Vagina (tissue), 2 donors: Measurements from ENCODE around the gene GALNTL6. TPM values are rescaled to one million over a fixed set of nuclear protein-coding genes. Genes with fewer than 3 reads are reported as not detected.

Experiments used
- DNase-seq, 2 donors: peaks; one replicate each; pipeline ENCODE4 v3.0.0-alpha.2; 2017; ENCODE audit errors: extremely low spot score in 2 of 2
- H3K27ac ChIP-seq: fragments of 200-600 bp; sonication (generic); one replicate; pipeline ENCODE4 v1.5.1; 2019
- H3K27me3 ChIP-seq: fragments of 200-600 bp; sonication (generic); one replicate; pipeline ENCODE4 v1.5.1; 2019
- H3K36me3 ChIP-seq, 2 donors: fragments of 200-600 bp; sonication (generic); one replicate each; pipeline ENCODE4 v1.5.1; 2017 to 2019
- H3K4me1 ChIP-seq: fragments of 200-600 bp; sonication (generic); one replicate; pipeline ENCODE4 v1.5.1; 2019
- H3K4me3 ChIP-seq, 2 donors: fragments of 200-600 bp; sonication (generic); 1 replicate in 1 of 2; 2 replicates in 1 of 2; pipeline ENCODE4 v1.5.1; 2016 to 2019
- H3K9me3 ChIP-seq: fragments of 200-600 bp; sonication (generic); one replicate; pipeline ENCODE4 v1.5.1; 2019
- POLR2A ChIP-seq, 2 donors: fragments of 450-650 bp; IDR thresholded peaks; one replicate each; pipeline ENCODE4 v1.6.1; 2017; ENCODE audit warnings: antibody characterized with exemption in 2 of 2, mild to moderate bottlenecking in 2 of 2, moderate library complexity in 2 of 2
- POLR2AphosphoS5 ChIP-seq, 2 donors: sonication (generic); formaldehyde crosslinking; IDR thresholded peaks; one replicate each; pipeline ENCODE4 v1.9.0; 2017; ENCODE audit warnings: antibody characterized with exemption in 2 of 2, mild to moderate bottlenecking in 2 of 2, low read depth in 1 of 2; ENCODE audit not compliant: insufficient read depth in 1 of 2
- intact Hi-C: fragments of 100-400 bp; cut with DNase I; formaldehyde crosslinking; loops from one replicate; pipeline ENCODE4 v1.15.1; 2023
- total RNA-seq: library from RNA; depleted of rRNA; stranded (reverse); fragments of >200 nt; gene quantifications from one replicate; pipeline ENCODE4 v1.2.3, GENCODE V29; 2016
- TF ChIP-seq, protein P1 (sequence below), 3 experiments: fragments of 450-650 bp in 2 of 3; fragments of 200-600 bp in 1 of 3; sonication (generic) in 1 of 3; IDR thresholded peaks; one replicate each; pipeline ENCODE4 v1.5.1; 2017 to 2019; ENCODE audit warnings: antibody characterized with exemption in 3 of 3, mild to moderate bottlenecking in 2 of 3, moderate library complexity in 2 of 3

The GALNTL6 gene
- total RNA-seq, 1 donor from 2014 or later, result 0.74 TPM

DNA sequence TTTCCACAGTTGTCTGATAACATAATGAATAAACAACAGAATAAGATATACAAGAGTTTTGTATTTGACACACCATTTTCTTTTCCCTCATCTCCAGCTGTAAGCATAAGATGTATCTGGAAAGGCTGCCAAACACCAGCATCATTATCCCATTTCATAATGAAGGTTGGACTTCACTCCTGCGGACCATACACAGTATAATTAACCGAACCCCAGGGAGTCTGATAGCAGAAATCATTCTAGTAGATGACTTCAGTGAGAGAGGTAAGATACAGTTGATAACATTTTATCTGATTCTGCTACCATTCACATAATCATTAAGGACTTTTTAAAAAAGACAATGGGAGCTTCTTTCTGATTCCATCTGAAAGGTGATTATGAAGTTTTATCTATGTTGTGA is 535.2 kb downstream of the GALNTL6 start:
- intact Hi-C loops, result no loop called here
- Histone ChIP-seq H3K36me3 (no peaks in the 10 kb centered on the region), H3K27me3 (no peaks in the 10 kb centered on the region), H3K9me3 (no peaks in the 10 kb centered on the region), H3K27ac (no peak overlapping the region), H3K4me1 (no peaks in the 10 kb centered on the region), H3K4me3 (no peak overlapping the region)
- TF ChIP-seq POLR2A (IDR thresholded peaks at IDR 0.05) (no peak), POLR2AphosphoS5 (IDR thresholded peaks at IDR 0.05; ENCODE audit: insufficient read depth in 1 of 2, low read depth in 1 of 2) (no peak)
- TF ChIP-seq, protein P1, sequence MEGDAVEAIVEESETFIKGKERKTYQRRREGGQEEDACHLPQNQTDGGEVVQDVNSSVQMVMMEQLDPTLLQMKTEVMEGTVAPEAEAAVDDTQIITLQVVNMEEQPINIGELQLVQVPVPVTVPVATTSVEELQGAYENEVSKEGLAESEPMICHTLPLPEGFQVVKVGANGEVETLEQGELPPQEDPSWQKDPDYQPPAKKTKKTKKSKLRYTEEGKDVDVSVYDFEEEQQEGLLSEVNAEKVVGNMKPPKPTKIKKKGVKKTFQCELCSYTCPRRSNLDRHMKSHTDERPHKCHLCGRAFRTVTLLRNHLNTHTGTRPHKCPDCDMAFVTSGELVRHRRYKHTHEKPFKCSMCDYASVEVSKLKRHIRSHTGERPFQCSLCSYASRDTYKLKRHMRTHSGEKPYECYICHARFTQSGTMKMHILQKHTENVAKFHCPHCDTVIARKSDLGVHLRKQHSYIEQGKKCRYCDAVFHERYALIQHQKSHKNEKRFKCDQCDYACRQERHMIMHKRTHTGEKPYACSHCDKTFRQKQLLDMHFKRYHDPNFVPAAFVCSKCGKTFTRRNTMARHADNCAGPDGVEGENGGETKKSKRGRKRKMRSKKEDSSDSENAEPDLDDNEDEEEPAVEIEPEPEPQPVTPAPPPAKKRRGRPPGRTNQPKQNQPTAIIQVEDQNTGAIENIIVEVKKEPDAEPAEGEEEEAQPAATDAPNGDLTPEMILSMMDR (IDR thresholded peaks at IDR 0.05), result no peak
- DNase-seq, result no peak

DNA sequence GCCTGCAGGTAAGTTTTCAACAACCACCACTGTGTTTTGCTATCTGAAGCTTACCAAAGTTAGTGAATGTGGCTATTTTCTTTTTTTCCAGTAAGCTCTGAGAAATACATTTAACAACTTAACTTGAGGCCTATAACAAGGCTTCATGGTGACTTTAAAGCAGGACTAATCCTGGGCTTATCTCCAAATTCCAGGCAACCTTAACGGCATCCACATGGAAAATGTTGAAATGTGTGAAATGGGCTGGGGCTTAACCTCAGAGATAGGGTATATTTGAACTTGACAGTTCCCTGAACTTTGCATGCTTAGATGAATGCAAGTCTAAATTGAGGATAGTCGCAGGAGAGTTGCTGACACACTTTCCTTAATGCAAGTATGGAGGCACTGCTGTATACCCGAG is 539.2 kb downstream of the GALNTL6 start:
- no peaks in the 10 kb centered on the region for H3K4me1 ChIP-seq
- no peaks in the 10 kb centered on the region for H3K27me3 ChIP-seq
- intact Hi-C loops, result no loop called here
- no peak overlapping the region for H3K27ac ChIP-seq
- H3K36me3 ChIP-seq, result no peaks in the 10 kb centered on the region
- TF ChIP-seq, protein P1 (IDR thresholded peaks at IDR 0.05), result no peak
- TF ChIP-seq POLR2AphosphoS5 (IDR thresholded peaks at IDR 0.05; ENCODE audit: insufficient read depth in 1 of 2, low read depth in 1 of 2) (no peak), POLR2A (IDR thresholded peaks at IDR 0.05) (no peak)
- H3K9me3 ChIP-seq, result no peaks in the 10 kb centered on the region
- H3K4me3 ChIP-seq, result no peak overlapping the region
- DNase-seq, result no peak

DNA sequence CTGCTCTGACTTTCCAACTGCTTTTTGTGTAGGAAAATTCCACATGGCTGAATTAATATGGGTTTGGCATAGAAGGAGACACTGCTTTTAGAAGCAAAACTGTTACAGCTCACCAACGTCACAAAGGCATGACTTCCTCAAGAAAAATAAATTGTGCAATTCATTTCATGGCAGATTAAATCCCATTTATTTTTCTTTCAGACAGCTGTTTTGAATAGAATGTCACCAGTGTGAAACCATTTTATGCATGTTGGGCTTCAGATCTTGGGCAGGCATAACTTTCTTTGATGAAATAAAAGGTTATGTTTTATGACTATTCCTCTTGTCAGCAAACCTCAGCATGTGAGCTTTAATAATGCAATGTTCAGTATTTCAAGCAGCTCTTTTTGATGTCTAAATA is 542.8 kb downstream of the GALNTL6 start:
- Histone ChIP-seq H3K27me3 (no peaks in the 10 kb centered on the region), H3K27ac (no peak overlapping the region), H3K36me3 (no peaks in the 10 kb centered on the region), H3K4me3 (no peak overlapping the region), H3K4me1 (no peaks in the 10 kb centered on the region), H3K9me3 (no peaks in the 10 kb centered on the region)
- intact Hi-C loops, result no loop called here
- TF ChIP-seq POLR2AphosphoS5 (IDR thresholded peaks at IDR 0.05; ENCODE audit: insufficient read depth in 1 of 2, low read depth in 1 of 2) (peak in 1 of 2 donors; percentile 52), POLR2A (IDR thresholded peaks at IDR 0.05) (no peak)
- TF ChIP-seq, protein P1 (IDR thresholded peaks at IDR 0.05), result no peak
- DNase-seq, result no peak

DNA sequence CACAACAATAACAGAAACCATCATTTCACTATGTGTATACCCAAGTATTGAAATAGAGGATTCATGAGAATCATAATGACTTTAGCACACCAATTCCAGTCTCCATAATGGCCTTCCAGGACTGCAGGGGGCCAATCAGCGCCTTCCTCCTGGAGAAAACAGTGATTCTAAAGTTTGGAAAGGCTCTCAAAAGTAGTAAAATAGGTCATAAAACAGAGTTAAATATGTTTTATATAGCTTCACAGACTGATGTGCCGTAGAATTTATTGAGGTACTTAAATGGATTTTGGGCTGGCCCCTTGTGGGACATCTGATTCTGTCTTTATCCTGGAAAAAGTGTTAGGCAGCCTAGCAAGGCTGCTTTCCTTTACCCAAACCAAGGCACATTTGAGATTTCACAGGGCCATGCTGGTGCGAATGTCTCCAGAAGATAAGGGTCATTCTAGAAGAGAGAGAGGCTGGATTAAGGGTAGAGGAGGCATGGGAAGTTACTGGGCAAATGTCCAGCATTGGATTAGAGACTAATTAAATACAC is 543.9 kb downstream of the GALNTL6 start:
- Histone ChIP-seq H3K27ac (no peak overlapping the region), H3K27me3 (no peaks in the 10 kb centered on the region), H3K36me3 (no peaks in the 10 kb centered on the region), H3K4me1 (no peaks in the 10 kb centered on the region), H3K4me3 (no peak overlapping the region), H3K9me3 (no peaks in the 10 kb centered on the region)
- TF ChIP-seq POLR2AphosphoS5 (IDR thresholded peaks at IDR 0.05; ENCODE audit: insufficient read depth in 1 of 2, low read depth in 1 of 2) (no peak), POLR2A (IDR thresholded peaks at IDR 0.05) (no peak)
- TF ChIP-seq, protein P1 (IDR thresholded peaks at IDR 0.05), result no peak
- intact Hi-C loops, result no loop called here
- no peak for DNase-seq

- Histone ChIP-seq H3K27me3 (no peaks in the 10 kb centered on the region), H3K4me1 (no peaks in the 10 kb centered on the region), H3K27ac (no peak overlapping the region), H3K36me3 (no peaks in the 10 kb centered on the region), H3K9me3 (no peaks in the 10 kb centered on the region), H3K4me3 (no peak overlapping the region)
- no peak for DNase-seq
- intact Hi-C loops, result no loop called here
- TF ChIP-seq POLR2A (IDR thresholded peaks at IDR 0.05), result no peak
- no peak for TF ChIP-seq POLR2AphosphoS5 (IDR thresholded peaks at IDR 0.05; ENCODE audit: insufficient read depth in 1 of 2, low read depth in 1 of 2)
- TF ChIP-seq, protein P1 (IDR thresholded peaks at IDR 0.05), result no peak
Measured at GRCh38 chr4:172362569-172362968, 549.4 kb downstream of the GALNTL6 start.
